GM12875 (cell line): Measurements from ENCODE around the gene CALR.

Source experiments
- H3K4me3 ChIP-seq: one replicate; pipeline ENCODE4 v1.5.1; 2011; ENCODE audit warnings: low read depth, low read length, control low read depth
- CTCF ChIP-seq: IDR thresholded peaks from 2 replicates; pipeline ENCODE4 v1.5.1; 2011; ENCODE audit warnings: low read depth, mild to moderate bottlenecking, control low read depth, inconsistent platforms, low read length, moderate library complexity, borderline replicate concordance; ENCODE audit not compliant: insufficient read depth

The CALR gene

DNA sequence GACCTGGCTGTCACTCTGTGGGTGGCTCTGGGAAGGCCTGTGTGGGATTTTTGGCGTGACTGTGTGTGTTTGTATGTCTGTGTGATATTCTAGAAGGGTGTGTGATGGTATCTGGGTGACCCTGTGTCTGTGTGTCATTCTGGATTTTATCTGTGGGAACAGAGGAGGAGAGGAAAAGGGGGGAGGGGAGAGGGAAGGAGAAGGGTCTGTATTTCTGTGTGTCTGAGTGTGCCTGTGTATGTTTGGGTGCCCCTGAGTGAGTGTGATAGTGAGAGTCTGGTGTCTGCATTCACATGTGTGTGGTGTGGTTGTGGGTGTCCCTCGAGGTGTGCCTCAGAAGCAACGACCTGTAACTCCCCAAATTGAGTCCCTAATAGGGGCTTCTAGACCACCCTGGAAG, 48.8 kb downstream of the CALR start:
- no peak overlapping the region for H3K4me3 ChIP-seq
- no peak for TF ChIP-seq CTCF

DNA sequence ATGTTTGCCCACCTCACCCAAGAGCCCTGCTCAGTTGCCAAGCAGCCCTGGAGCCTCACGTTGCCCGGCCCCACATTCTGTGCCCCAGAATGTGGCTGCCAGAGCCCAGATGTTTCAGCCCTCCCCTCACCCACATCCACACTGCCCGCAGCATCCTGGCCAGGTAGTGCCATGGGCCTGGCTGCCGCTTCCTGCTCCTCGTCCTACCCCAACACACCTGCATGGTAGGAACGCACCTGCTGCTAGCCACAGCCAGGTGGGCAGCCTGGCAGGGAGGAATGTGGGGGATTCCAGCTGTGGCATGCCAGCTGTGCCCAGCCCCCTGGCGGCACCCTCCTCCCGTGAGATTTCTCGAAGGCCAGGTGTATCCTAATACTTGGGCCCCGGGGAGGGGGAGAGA, 49.4 kb downstream of the CALR start:
- no peak for TF ChIP-seq CTCF
- H3K4me3 ChIP-seq = no peak overlapping the region

GRCh38 chr19:12990431-12990830, 52.0 kb downstream of the CALR start:
- no peak for TF ChIP-seq CTCF
- H3K4me3 ChIP-seq = no peak overlapping the region

- H3K4me3 ChIP-seq = no peak overlapping the region
- no peak for TF ChIP-seq CTCF
Measured at GRCh38 chr19:12990853-12991252, 52.4 kb downstream of the CALR start.

- TF ChIP-seq CTCF = no peak
- H3K4me3 ChIP-seq = no peak overlapping the region
Measured at GRCh38 chr19:12991296-12991695, 52.9 kb downstream of the CALR start.

DNA sequence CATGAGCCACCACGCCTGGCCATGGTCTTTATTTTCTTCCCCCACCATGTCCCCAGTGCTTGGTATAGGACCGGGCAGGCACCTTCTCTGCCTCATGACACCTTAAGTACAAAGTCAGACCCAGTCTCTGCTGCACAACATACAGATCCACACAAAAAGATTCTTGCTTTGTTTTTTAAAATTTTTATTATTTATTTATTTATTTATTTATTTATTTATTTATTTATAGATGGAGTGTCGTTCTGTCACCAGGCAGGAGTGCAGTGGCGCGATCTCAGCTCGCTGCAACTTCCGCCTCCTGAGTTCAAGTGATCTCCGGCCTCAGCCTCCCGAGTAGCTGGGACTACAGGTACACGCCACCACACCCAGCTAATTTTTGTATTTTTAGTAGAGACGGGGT, 54.3 kb downstream of the CALR start:
- H3K4me3 ChIP-seq = no peak overlapping the region
- TF ChIP-seq CTCF = no peak

DNA sequence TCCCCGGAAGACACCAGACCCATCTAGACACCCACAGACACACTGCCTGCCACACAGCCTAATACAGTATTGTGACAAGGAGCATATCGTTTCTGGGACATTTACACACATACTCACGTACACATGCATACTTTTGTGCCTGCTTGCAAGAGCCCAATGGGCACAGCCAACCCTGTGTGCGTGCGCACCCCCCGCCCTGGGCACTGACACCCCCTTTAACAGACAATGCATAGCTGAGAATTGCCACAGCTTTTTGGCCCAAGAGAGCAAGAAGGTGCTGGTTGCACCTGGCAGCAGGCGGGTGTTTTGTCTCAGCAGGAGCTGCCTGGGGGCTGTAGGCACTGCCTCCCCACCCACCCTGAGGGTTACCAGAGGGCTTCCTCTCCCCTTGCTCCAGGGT, 55.2 kb downstream of the CALR start:
- no peak overlapping the region for H3K4me3 ChIP-seq
- no peak for TF ChIP-seq CTCF
